H9 (cell line): ENCODE data around the gene CASQ1. TPM values are rescaled to one million over a fixed set of nuclear protein-coding genes. Genes with fewer than 3 reads are reported as not detected.

Experiments
- DNase-seq: peaks from one replicate; pipeline ENCODE4 v3.0.0-alpha.2; 2017
- H2AFZ ChIP-seq: one replicate; pipeline ENCODE4 v1.6.1; 2013; ENCODE audit warnings: mild to moderate bottlenecking, low read length, control low read depth, moderate library complexity
- H2AK5ac ChIP-seq: 2 replicates; pipeline ENCODE4 v1.6.1; 2013; ENCODE audit warnings: low read length, control low read depth, mixed read lengths; ENCODE audit not compliant: insufficient read length
- H2BK120ac ChIP-seq: one replicate; pipeline ENCODE4 v1.6.1; 2013; ENCODE audit warnings: low read depth, mild to moderate bottlenecking, low read length, control low read depth, inconsistent platforms; ENCODE audit not compliant: poor library complexity, severe bottlenecking
- H2BK12ac ChIP-seq: 2 replicates; pipeline ENCODE4 v1.6.1; 2013; ENCODE audit warnings: low read length, control low read depth, mixed read lengths, low read depth; ENCODE audit not compliant: insufficient read length
- H2BK15ac ChIP-seq: 2 replicates; pipeline ENCODE4 v1.6.1; 2013; ENCODE audit warnings: low read depth, low read length, control low read depth
- H2BK20ac ChIP-seq: one replicate; pipeline ENCODE4 v1.6.1; 2013; ENCODE audit warnings: low read depth, mild to moderate bottlenecking, low read length, control low read depth, inconsistent platforms; ENCODE audit not compliant: poor library complexity, severe bottlenecking
- H2BK5ac ChIP-seq: 2 replicates; pipeline ENCODE4 v1.6.1; 2013; ENCODE audit warnings: low read length, control low read depth, mixed read lengths; ENCODE audit not compliant: insufficient read length
- H3K14ac ChIP-seq: 2 replicates; pipeline ENCODE4 v1.6.1; 2013; ENCODE audit warnings: low read length, control low read depth; ENCODE audit not compliant: insufficient read depth
- H3K18ac ChIP-seq: 2 replicates; pipeline ENCODE4 v1.6.1; 2013; ENCODE audit warnings: low read depth, mild to moderate bottlenecking, mixed read lengths, low read length, control low read depth; ENCODE audit not compliant: insufficient read length
- H3K23ac ChIP-seq: 2 replicates; pipeline ENCODE4 v1.6.1; 2013; ENCODE audit warnings: low read length, control low read depth, mixed read lengths, low read depth; ENCODE audit not compliant: insufficient read length
- H3K23me2 ChIP-seq: 2 replicates; pipeline ENCODE4 v1.6.1; 2013; ENCODE audit warnings: low read depth, mild to moderate bottlenecking, mixed read lengths, low read length, control low read depth; ENCODE audit not compliant: insufficient read length, poor library complexity, severe bottlenecking
- H3K27ac ChIP-seq: 2 replicates; pipeline ENCODE4 v1.5.1; 2013; ENCODE audit warnings: low read length, control low read depth, mixed read lengths, low read depth; ENCODE audit not compliant: insufficient read length
- H3K27me3 ChIP-seq: 2 replicates; pipeline ENCODE4 v1.6.1; 2013; ENCODE audit warnings: low read length, control low read depth, inconsistent platforms; ENCODE audit not compliant: insufficient read depth
- H3K4ac ChIP-seq: 2 replicates; pipeline ENCODE4 v1.6.1; 2013; ENCODE audit warnings: low read depth, mild to moderate bottlenecking, control low read depth, inconsistent platforms, low read length, moderate library complexity
- H3K4me1 ChIP-seq: 2 replicates; pipeline ENCODE4 v1.6.1; 2013; ENCODE audit warnings: low read length, control low read depth, inconsistent platforms; ENCODE audit not compliant: insufficient read depth
- H3K4me2 ChIP-seq: 2 replicates; pipeline ENCODE4 v1.6.1; 2013; ENCODE audit warnings: low read length, control low read depth, mixed read lengths; ENCODE audit not compliant: insufficient read length, insufficient read depth
- H3K56ac ChIP-seq: 2 replicates; pipeline ENCODE4 v1.6.1; 2013; ENCODE audit warnings: low read depth, mild to moderate bottlenecking, mixed read lengths, low read length, control low read depth; ENCODE audit not compliant: insufficient read length
- H3K79me1 ChIP-seq: 2 replicates; pipeline ENCODE4 v1.6.1; 2013; ENCODE audit warnings: low read depth, mild to moderate bottlenecking, moderate library complexity, low read length, control low read depth, inconsistent platforms; ENCODE audit not compliant: insufficient read depth, poor library complexity, severe bottlenecking
- H3K79me2 ChIP-seq: 2 replicates; pipeline ENCODE4 v1.6.1; 2013; ENCODE audit warnings: low read length, control low read depth, inconsistent platforms; ENCODE audit not compliant: insufficient read depth
- H3K9ac ChIP-seq: 2 replicates; pipeline ENCODE4 v1.6.1; 2013; ENCODE audit warnings: low read length, control low read depth, mixed read lengths; ENCODE audit not compliant: insufficient read length; ENCODE audit errors: extremely low read depth
- H3K9me3 ChIP-seq: one replicate; pipeline ENCODE4 v1.6.1; 2013; ENCODE audit warnings: low read depth, low read length, inconsistent platforms; ENCODE audit not compliant: control insufficient read depth
- H3T11ph ChIP-seq: one replicate; pipeline ENCODE4 v1.6.1; 2013; ENCODE audit warnings: mild to moderate bottlenecking, low read length, control low read depth, inconsistent platforms
- H4K20me1 ChIP-seq: one replicate; pipeline ENCODE4 v1.6.1; 2013; ENCODE audit not compliant: control insufficient read depth, insufficient read length, insufficient read depth
- H4K5ac ChIP-seq: 2 replicates; pipeline ENCODE4 v1.6.1; 2013; ENCODE audit warnings: low read depth, mild to moderate bottlenecking, mixed read lengths, low read length, control low read depth; ENCODE audit not compliant: insufficient read length
- H4K8ac ChIP-seq: replicated peaks from 2 replicates; pipeline ENCODE4 v1.6.1; 2013; ENCODE audit warnings: low read length, control low read depth, mixed read lengths, low read depth; ENCODE audit not compliant: insufficient read length
- H4K91ac ChIP-seq: 2 replicates; pipeline ENCODE4 v1.6.1; 2013; ENCODE audit warnings: low read depth, mild to moderate bottlenecking, moderate library complexity, mixed read lengths, low read length, control low read depth; ENCODE audit not compliant: insufficient read length
- H3K27ac Mint-ChIP-seq, 3 experiments: 2 replicates in 2 of 3; 3 replicates in 1 of 3; pipeline ENCODE4 v1.8.0; 2020 to 2021; ENCODE audit warnings: mixed read lengths in 3 of 3, mild to moderate bottlenecking in 1 of 3, moderate library complexity in 1 of 3
- H3K27me3 Mint-ChIP-seq: 2 replicates; pipeline ENCODE4 v1.8.0; 2021; ENCODE audit warnings: low read depth, mild to moderate bottlenecking, moderate library complexity, mixed read lengths
- H3K36me3 Mint-ChIP-seq, 3 experiments: 2 replicates in 2 of 3; 3 replicates in 1 of 3; pipeline ENCODE4 v1.8.0; 2020 to 2021; ENCODE audit warnings: low read depth in 3 of 3, mixed read lengths in 3 of 3; ENCODE audit not compliant: insufficient read depth in 1 of 3
- H3K4me1 Mint-ChIP-seq, 2 experiments: 2 replicates each; pipeline ENCODE4 v1.8.0; 2020; ENCODE audit warnings: mixed read lengths in 2 of 2
- H3K4me3 Mint-ChIP-seq, 2 experiments: 2 replicates in 1 of 2; 3 replicates in 1 of 2; pipeline ENCODE4 v1.8.0; 2020 to 2021; ENCODE audit warnings: mild to moderate bottlenecking in 2 of 2, mixed read lengths in 2 of 2, moderate library complexity in 1 of 2
- H3K9me3 Mint-ChIP-seq, 2 experiments: 2 replicates in 1 of 2; 3 replicates in 1 of 2; pipeline ENCODE4 v1.8.0; 2020; ENCODE audit warnings: mild to moderate bottlenecking in 2 of 2, mixed read lengths in 2 of 2, moderate library complexity in 1 of 2
- total RNA-seq: library from RNA; stranded (reverse); gene quantifications from 2 replicates; pipeline ENCODE4 v1.2.1, GENCODE V29; 2021
- TF ChIP-seq, protein P1 (sequence below): fragments of 200-600 bp; sonication (generic); conservative IDR thresholded peaks from 3 replicates; pipeline ENCODE4 v1.8.0; 2021; ENCODE audit warnings: antibody characterized with exemption, mild to moderate bottlenecking

The CASQ1 gene
- total RNA-seq, 1 experiment from 2014 or later, result 0.55 TPM

DNA sequence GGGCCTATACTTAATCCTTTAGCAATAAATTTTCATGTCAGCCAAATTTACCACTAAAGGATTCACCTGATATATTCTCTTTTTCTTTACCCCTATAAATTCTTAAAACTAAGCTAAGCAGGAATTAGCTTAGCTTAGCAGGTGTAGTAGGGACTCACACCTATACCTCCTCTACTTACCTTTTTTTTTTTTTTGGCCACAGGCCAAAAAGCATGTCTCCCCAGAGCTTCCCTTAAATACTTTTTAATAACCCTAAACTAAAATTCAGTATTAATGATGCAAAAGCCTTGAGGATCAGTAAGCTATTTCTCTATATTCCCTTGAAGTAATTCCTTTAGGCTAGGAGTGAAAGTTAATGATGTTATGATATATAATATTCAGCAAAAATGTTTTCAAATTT is 38.1 kb downstream of the CASQ1 start:
- no peak overlapping the region for H2AK5ac ChIP-seq
- H3K27ac ChIP-seq, result no peak overlapping the region
- no peak overlapping the region for H3K9ac ChIP-seq
- no peak overlapping the region for H2BK120ac ChIP-seq
- no peaks in the 10 kb centered on the region for H3K79me1 ChIP-seq
- H3K27me3 ChIP-seq, result no peaks in the 10 kb centered on the region
- H4K20me1 ChIP-seq, result no peaks in the 10 kb centered on the region
- no peak overlapping the region for H2BK15ac ChIP-seq
- H4K5ac ChIP-seq, result no peak overlapping the region
- Mint-ChIP-seq H3K4me1 (no peaks in the 10 kb centered on the region), H3K27me3 (no peaks in the 10 kb centered on the region), H3K36me3 (peaks cover 23 to 55% (median 44%) of the 10 kb centered on the region in 3 experiments; a peak in 6 of 7 replicates), H3K27ac (no peak overlapping the region), H3K4me3 (no peak overlapping the region), H3K9me3 (no peaks in the 10 kb centered on the region)
- H2BK20ac ChIP-seq, result no peak overlapping the region
- no peak overlapping the region for H3K56ac ChIP-seq
- no peak overlapping the region for H3K23ac ChIP-seq
- H3K9me3 ChIP-seq, result no peaks in the 10 kb centered on the region
- no peaks in the 10 kb centered on the region for H3K79me2 ChIP-seq
- no peak overlapping the region for H4K8ac ChIP-seq
- no peak overlapping the region for H3T11ph ChIP-seq
- H3K4me2 ChIP-seq, result no peak overlapping the region
- H3K23me2 ChIP-seq, result no peaks in the 10 kb centered on the region
- no peak overlapping the region for H2AFZ ChIP-seq
- H2BK12ac ChIP-seq, result no peak overlapping the region
- no peak overlapping the region for H4K91ac ChIP-seq
- TF ChIP-seq, protein P1, sequence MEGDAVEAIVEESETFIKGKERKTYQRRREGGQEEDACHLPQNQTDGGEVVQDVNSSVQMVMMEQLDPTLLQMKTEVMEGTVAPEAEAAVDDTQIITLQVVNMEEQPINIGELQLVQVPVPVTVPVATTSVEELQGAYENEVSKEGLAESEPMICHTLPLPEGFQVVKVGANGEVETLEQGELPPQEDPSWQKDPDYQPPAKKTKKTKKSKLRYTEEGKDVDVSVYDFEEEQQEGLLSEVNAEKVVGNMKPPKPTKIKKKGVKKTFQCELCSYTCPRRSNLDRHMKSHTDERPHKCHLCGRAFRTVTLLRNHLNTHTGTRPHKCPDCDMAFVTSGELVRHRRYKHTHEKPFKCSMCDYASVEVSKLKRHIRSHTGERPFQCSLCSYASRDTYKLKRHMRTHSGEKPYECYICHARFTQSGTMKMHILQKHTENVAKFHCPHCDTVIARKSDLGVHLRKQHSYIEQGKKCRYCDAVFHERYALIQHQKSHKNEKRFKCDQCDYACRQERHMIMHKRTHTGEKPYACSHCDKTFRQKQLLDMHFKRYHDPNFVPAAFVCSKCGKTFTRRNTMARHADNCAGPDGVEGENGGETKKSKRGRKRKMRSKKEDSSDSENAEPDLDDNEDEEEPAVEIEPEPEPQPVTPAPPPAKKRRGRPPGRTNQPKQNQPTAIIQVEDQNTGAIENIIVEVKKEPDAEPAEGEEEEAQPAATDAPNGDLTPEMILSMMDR, result no peak
- H2BK5ac ChIP-seq, result no peak overlapping the region
- H3K4ac ChIP-seq, result no peak overlapping the region
- no peak overlapping the region for H3K14ac ChIP-seq
- DNase-seq, result no peak
- H3K18ac ChIP-seq, result no peak overlapping the region
- no peaks in the 10 kb centered on the region for H3K4me1 ChIP-seq
